ENCODE results near the gene RMND1.

GRCh38 chr6:151381722-151382121 lies 70.2 kb downstream of the RMND1 start:
- no peak for TF ChIP-seq CTCF (IDR thresholded peaks at IDR 0.05)
- no peak for TF ChIP-seq POLR2A (IDR thresholded peaks at IDR 0.05)

All from adrenal gland (tissue), 5 donors.